Thoracic aorta (tissue), 2 donors: ENCODE results near the gene SLC7A6OS. TPM values are rescaled to one million over a fixed set of nuclear protein-coding genes. Genes with fewer than 3 reads are reported as not detected.

Experiments
- ATAC-seq: fragments of 150-250 bp; one replicate; pipeline ENCODE4 v1.8.0; 2017; ENCODE audit warnings: low read depth; ENCODE audit not compliant: insufficient number of reproducible peaks, low FRiP score
- DNase-seq: peaks from one replicate; pipeline ENCODE4 v3.0.0-alpha.2; 2020; ENCODE audit warnings: low spot score
- H3K27ac ChIP-seq, 2 donors: fragments of 200-600 bp; sonication (generic); 1 replicate in 1 of 2; 2 replicates in 1 of 2; pipeline ENCODE4 v1.5.1; 2016; ENCODE audit warnings: mild to moderate bottlenecking in 2 of 2, moderate library complexity in 2 of 2
- H3K27me3 ChIP-seq: fragments of 200-600 bp; sonication (generic); replicated peaks from 2 replicates; pipeline ENCODE4 v1.6.0; 2016; ENCODE audit warnings: mild to moderate bottlenecking; ENCODE audit not compliant: insufficient read depth
- H3K36me3 ChIP-seq: fragments of 200-600 bp; sonication (generic); one replicate; pipeline ENCODE4 v1.5.1; 2016
- H3K4me1 ChIP-seq, 2 donors: fragments of 200-600 bp; sonication (generic); 1 replicate in 1 of 2; 2 replicates in 1 of 2; pipeline versions ENCODE4 v1.5.1 to v1.6.0; 2016; ENCODE audit warnings: low read depth in 2 of 2, mild to moderate bottlenecking in 1 of 2; ENCODE audit not compliant: control insufficient read depth in 1 of 2
- H3K4me3 ChIP-seq: fragments of 200-600 bp; sonication (generic); 2 replicates; pipeline ENCODE4 v1.5.1; 2016; ENCODE audit warnings: mild to moderate bottlenecking
- H3K9me3 ChIP-seq: fragments of 200-600 bp; sonication (generic); 2 replicates; pipeline ENCODE4 v1.5.1; 2016
- total RNA-seq, 2 donors: library from RNA; depleted of rRNA; stranded (reverse); fragments of >200 nt; gene quantifications; one replicate each; pipeline versions ENCODE4 v1.1.0 to v1.2.3, GENCODE V29; 2016
- TF ChIP-seq, protein P1 (sequence below): fragments of 200-600 bp; sonication (generic); IDR thresholded peaks from one replicate; pipeline ENCODE4 v1.5.1; 2019; ENCODE audit warnings: antibody characterized with exemption

SLC7A6OS gene
- total RNA-seq, 2 donors from 2014 or later = 15.6 to 22.6 TPM

DNA sequence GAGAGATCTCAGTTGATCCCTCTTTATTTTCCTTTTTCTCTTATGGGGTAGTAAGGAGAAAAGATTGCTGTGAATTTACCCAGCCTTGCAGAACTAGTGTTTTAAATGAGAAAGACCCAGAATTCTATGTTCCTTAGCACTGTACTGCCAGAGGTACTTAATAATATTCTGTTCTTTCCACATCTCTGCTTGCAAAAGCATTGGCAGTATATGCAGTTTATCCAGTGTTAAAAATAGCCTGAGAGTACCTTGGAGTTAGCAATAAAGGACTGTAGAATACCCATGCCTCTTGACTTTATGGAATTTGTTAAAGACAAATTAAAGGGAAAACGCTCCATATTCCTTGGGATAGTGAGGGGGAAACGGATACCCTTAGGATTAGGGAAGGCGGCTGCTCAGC lies 34.5 kb downstream of the SLC7A6OS start:
- Histone ChIP-seq H3K4me3 (peak overlapping the region; percentile 7), H3K36me3 (peaks cover 7% of the 10 kb centered on the region), H3K27ac (peak overlapping the region; percentile 62 to 74), H3K27me3 (no peaks in the 10 kb centered on the region), H3K4me1 (peaks cover 23 to 32% of the 10 kb centered on the region in 2 donors), H3K9me3 (no peaks in the 10 kb centered on the region)
- TF ChIP-seq, protein P1, sequence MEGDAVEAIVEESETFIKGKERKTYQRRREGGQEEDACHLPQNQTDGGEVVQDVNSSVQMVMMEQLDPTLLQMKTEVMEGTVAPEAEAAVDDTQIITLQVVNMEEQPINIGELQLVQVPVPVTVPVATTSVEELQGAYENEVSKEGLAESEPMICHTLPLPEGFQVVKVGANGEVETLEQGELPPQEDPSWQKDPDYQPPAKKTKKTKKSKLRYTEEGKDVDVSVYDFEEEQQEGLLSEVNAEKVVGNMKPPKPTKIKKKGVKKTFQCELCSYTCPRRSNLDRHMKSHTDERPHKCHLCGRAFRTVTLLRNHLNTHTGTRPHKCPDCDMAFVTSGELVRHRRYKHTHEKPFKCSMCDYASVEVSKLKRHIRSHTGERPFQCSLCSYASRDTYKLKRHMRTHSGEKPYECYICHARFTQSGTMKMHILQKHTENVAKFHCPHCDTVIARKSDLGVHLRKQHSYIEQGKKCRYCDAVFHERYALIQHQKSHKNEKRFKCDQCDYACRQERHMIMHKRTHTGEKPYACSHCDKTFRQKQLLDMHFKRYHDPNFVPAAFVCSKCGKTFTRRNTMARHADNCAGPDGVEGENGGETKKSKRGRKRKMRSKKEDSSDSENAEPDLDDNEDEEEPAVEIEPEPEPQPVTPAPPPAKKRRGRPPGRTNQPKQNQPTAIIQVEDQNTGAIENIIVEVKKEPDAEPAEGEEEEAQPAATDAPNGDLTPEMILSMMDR = no peak
- ATAC-seq (no peak), DNase-seq (no peak)

DNA sequence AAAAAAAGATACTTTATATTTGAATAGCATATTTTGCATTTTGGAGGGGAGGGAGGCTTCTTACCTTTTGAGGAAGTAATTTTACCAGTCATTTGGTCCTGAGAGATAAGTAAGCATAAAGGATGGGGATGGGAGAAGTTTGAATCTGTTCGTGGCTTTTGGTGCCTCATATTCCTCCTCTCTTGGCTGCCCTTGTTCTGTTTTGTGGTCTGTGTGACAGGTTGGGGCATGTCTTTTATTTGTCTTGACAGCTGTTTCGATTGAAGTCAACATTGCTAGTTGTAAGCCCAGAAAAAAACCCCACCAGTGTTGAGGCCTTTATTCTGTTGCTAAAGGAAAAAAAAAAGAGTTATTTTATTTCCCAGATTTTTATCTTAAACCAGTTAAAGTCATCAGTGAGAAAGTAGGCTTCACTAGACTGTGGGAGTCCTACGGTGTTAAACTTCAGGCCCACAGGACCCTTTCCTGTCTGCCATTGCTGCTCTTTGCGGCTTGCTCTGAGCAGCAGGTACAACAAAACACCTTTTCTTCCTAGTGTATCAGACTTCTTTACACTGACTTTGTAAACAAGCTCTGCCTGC lies 35.0 kb downstream of the SLC7A6OS start:
- ATAC-seq (no peak), DNase-seq (no peak)
- Histone ChIP-seq H3K4me3 (no peak overlapping the region), H3K27ac (peak overlapping the region; percentile 56 to 74), H3K27me3 (no peaks in the 10 kb centered on the region), H3K4me1 (peaks cover 23 to 33% of the 10 kb centered on the region in 2 donors), H3K9me3 (no peaks in the 10 kb centered on the region), H3K36me3 (peaks cover 7% of the 10 kb centered on the region)
- TF ChIP-seq, protein P1 = no peak

DNA sequence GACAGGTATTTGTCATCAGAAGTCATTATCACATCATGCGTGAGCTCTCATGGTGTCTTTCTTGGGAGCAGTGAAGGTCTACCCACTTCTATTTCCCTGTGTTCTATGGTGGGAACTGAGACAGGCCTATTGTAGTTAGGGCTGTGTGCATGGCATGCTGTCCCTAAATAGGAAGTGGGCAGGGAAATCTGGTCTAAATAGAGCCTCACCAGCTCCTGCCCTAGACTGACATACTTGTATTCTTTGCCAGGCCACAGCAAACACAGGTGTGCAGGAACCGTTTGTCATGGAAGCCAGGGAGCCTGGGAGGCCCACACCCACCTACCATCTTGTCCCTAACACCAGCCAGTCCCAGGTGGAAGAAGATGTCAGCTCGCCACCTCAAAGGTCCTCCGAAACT lies 36.3 kb downstream of the SLC7A6OS start:
- Histone ChIP-seq H3K36me3 (peaks cover 7% of the 10 kb centered on the region), H3K4me1 (peaks cover 23 to 40% of the 10 kb centered on the region in 2 donors), H3K27ac (peak overlapping the region in 1 of 2 donors; percentile 56), H3K9me3 (no peaks in the 10 kb centered on the region), H3K4me3 (no peak overlapping the region), H3K27me3 (no peaks in the 10 kb centered on the region)
- no peak for ATAC-seq
- DNase-seq = no peak
- TF ChIP-seq, protein P1 = no peak

DNA sequence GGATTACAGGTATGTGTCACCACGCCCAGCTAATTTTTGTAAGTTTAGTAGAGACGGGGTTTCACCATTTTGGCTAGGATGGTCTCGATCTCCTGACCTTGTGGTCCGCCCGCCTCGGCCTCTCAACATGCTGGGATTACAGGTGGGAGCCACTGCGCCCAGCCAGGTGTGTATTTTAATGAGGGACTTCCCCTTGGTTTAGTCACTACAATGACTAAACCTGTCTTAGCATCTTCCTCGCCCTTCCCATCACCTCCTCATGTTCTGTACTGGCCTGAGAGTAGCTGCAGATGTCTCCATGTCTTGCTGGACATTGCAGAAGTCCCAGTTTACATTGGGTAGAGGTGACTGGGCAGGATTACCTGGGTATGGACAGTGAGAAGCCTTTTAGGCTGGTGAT lies 36.9 kb downstream of the SLC7A6OS start:
- peak overlapping the region in 1 of 2 donors; percentile 13 for H3K27ac ChIP-seq
- TF ChIP-seq, protein P1 = no peak
- DNase-seq = no peak
- no peak for ATAC-seq
- peaks cover 23 to 41% of the 10 kb centered on the region in 2 donors for H3K4me1 ChIP-seq
- H3K4me3 ChIP-seq = no peak overlapping the region
- no peaks in the 10 kb centered on the region for H3K27me3 ChIP-seq
- H3K36me3 ChIP-seq = peaks cover 7% of the 10 kb centered on the region
- no peaks in the 10 kb centered on the region for H3K9me3 ChIP-seq

- no peak overlapping the region for H3K27ac ChIP-seq
- no peak for ATAC-seq
- DNase-seq = no peak
- TF ChIP-seq, protein P1 = no peak
- H3K4me1 ChIP-seq = peaks cover 23 to 44% of the 10 kb centered on the region in 2 donors
- H3K9me3 ChIP-seq = no peaks in the 10 kb centered on the region
- peaks cover 7% of the 10 kb centered on the region for H3K36me3 ChIP-seq
- H3K4me3 ChIP-seq = no peak overlapping the region
- H3K27me3 ChIP-seq = no peaks in the 10 kb centered on the region
Observed at GRCh38 chr16:68273459-68273858, 37.3 kb downstream of the SLC7A6OS start.
